Uterus (tissue), 2 donors: ENCODE results near the gene KCNG2.

Experiments used
- CTCF ChIP-seq, 4 experiments: fragments of 200-600 bp in 2 of 4; fragments of 450-650 bp in 2 of 4; sonication (generic) in 2 of 4; IDR thresholded peaks; one replicate each; pipeline ENCODE4 v1.5.1; 2016 to 2019; ENCODE audit warnings: antibody characterized with exemption in 4 of 4, mild to moderate bottlenecking in 2 of 4, moderate library complexity in 1 of 4
- POLR2A ChIP-seq, 2 donors: fragments of 450-650 bp; IDR thresholded peaks; one replicate each; pipeline ENCODE4 v1.6.1; 2016; ENCODE audit warnings: antibody characterized with exemption in 2 of 2, mild to moderate bottlenecking in 1 of 2, moderate library complexity in 1 of 2

DNA sequence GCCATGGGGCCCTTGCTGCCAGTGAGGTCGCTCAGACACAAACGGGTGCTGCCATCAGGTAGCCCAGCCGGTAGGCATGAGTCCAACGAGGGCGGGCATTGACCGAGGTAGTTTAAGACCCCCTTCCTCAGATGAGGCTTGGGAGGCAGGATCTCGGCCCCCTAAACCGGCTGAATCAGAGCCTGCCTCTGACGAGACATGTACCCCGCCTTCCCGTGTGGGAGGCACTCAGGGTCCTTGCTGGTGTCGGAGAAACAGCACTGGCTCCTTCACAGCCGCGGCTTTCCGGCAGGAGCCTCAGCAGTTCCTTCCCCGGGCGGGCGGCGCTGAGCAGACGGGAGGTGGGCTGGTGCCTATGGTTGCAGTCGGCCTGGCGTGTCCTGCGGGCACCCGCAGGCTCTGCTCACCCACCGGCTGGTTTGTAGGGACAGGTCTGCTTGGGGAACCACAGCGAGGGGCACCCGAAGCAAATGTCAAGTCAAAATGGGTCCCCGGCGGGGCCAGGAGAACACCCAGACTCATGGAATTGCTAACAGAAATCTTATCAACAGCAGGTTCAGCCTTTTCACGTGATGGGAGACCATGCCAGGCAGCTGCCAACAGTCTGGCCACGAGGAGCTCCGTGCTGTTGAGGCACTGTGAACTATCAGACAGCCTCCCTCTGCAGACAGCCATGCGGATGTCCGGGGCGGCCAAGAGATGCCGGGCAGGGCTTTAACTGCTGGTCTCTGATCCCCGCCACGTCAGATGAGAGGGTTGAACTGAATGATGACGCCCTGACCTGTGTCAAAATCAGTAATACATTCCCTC is 2.8 kb downstream of the KCNG2 start:
- TF ChIP-seq CTCF (IDR thresholded peaks at IDR 0.05) (no peak), POLR2A (IDR thresholded peaks at IDR 0.05) (no peak)
